COLO668 (cell line): Measurements from ENCODE around the gene DNAJC15.

ENCODE experiments used
- DNase-seq: peaks from one replicate; lab custom pipeline; 2025; ENCODE audit not compliant: unreplicated experiment; lab: John Stamatoyannopoulos, UW

Gene DNAJC15

GRCh38 chr13:43080199-43080598 lies 56.8 kb downstream of the DNAJC15 start:
- DNase-seq, result no peak

GRCh38 chr13:43081866-43082265 lies 58.5 kb downstream of the DNAJC15 start:
- no peak for DNase-seq

- no peak for DNase-seq
Measured at GRCh38 chr13:43083750-43084149, 60.4 kb downstream of the DNAJC15 start.

GRCh38 chr13:43085545-43085944 lies 62.2 kb downstream of the DNAJC15 start:
- DNase-seq, result no peak

- no peak for DNase-seq
Measured at GRCh38 chr13:43086181-43086580, 62.8 kb downstream of the DNAJC15 start.

- DNase-seq, result no peak
Measured at GRCh38 chr13:43088093-43088511, 64.7 kb downstream of the DNAJC15 start.

GRCh38 chr13:43089912-43090498 lies 66.6 kb downstream of the DNAJC15 start:
- DNase-seq, result no peak

- DNase-seq, result no peak
Measured at GRCh38 chr13:43094901-43095300, 71.5 kb downstream of the DNAJC15 start.

- no peak for DNase-seq
Measured at GRCh38 chr13:43095771-43096719, 72.7 kb downstream of the DNAJC15 start.

- DNase-seq, result no peak
Measured at GRCh38 chr13:43100667-43101066, 77.3 kb downstream of the DNAJC15 start.

- DNase-seq, result no peak
Measured at GRCh38 chr13:43102304-43102703, 78.9 kb downstream of the DNAJC15 start.

GRCh38 chr13:43107780-43108179 lies 84.4 kb downstream of the DNAJC15 start:
- no peak for DNase-seq

GRCh38 chr13:43110036-43110435 lies 86.7 kb downstream of the DNAJC15 start:
- no peak for DNase-seq

- DNase-seq, result no peak
Measured at GRCh38 chr13:43110658-43111057, 87.3 kb downstream of the DNAJC15 start.

- DNase-seq, result no peak
Measured at GRCh38 chr13:43111559-43112400, 88.4 kb downstream of the DNAJC15 start.

GRCh38 chr13:43113603-43114002 lies 90.2 kb downstream of the DNAJC15 start:
- DNase-seq, result no peak

GRCh38 chr13:43114504-43114903 lies 91.1 kb downstream of the DNAJC15 start:
- no peak for DNase-seq

GRCh38 chr13:43115141-43115540 lies 91.8 kb downstream of the DNAJC15 start:
- DNase-seq, result no peak

GRCh38 chr13:43116242-43116641 lies 92.9 kb downstream of the DNAJC15 start:
- DNase-seq, result no peak

- no peak for DNase-seq
Measured at GRCh38 chr13:43118521-43118920, 95.1 kb downstream of the DNAJC15 start.

GRCh38 chr13:43119206-43119605 lies 95.8 kb downstream of the DNAJC15 start:
- no peak for DNase-seq
